NCI-H226 (cell line): Measurements from ENCODE around the gene BICRA.
"Not testable (repeated sequence)": the region's sequence is repeated elsewhere in the genome, so short reads cannot be mapped to it uniquely, and the experiment has no call there.

ENCODE experiments used
- DNase-seq: peaks from one replicate; pipeline ENCODE4 v3.0.0-alpha.2; 2015

BICRA gene

GRCh38 chr19:47608969-47609905, at the start of gene BICRA:
TSS of gene BICRA (plus strand) at chr19:47609134. CDS start at chr19:47673575, 64,441 bp downstream.
- DNase-seq: peak; percentile 66

GRCh38 chr19:47560999-47561398, 47.9 kb upstream of the BICRA start:
- no peak for DNase-seq

- DNase-seq: no peak
Observed at GRCh38 chr19:47561440-47562057, 47.4 kb upstream of the BICRA start.

GRCh38 chr19:47564081-47564480, 44.9 kb upstream of the BICRA start:
- DNase-seq: no peak

GRCh38 chr19:47569331-47569730, 39.6 kb upstream of the BICRA start:
- no peak for DNase-seq

GRCh38 chr19:47572635-47573034, 36.3 kb upstream of the BICRA start:
- DNase-seq: no peak

- DNase-seq: no peak
Observed at GRCh38 chr19:47573071-47574026, 35.6 kb upstream of the BICRA start, which contains the start of gene ZNF541. TSS of gene ZNF541 (minus strand) at chr19:47573148. CDS start at chr19:47555856, 17,292 bp downstream.

- DNase-seq: no peak
Observed at GRCh38 chr19:47580397-47580796, 28.5 kb upstream of the BICRA start.

- no peak for DNase-seq
Observed at GRCh38 chr19:47581605-47582319, 27.2 kb upstream of the BICRA start.

- peak; percentile 96 for DNase-seq
Observed at GRCh38 chr19:47582320-47582909, 26.5 kb upstream of the BICRA start.

GRCh38 chr19:47583161-47583560, 25.8 kb upstream of the BICRA start:
- not testable (repeated sequence) for DNase-seq

GRCh38 chr19:47587295-47587694, 21.6 kb upstream of the BICRA start:
- DNase-seq: peak; percentile 37

GRCh38 chr19:47589824-47590223, 19.1 kb upstream of the BICRA start:
- no peak for DNase-seq

GRCh38 chr19:47593860-47594259, 15.1 kb upstream of the BICRA start:
- DNase-seq: no peak

- DNase-seq: peak; percentile 48
Observed at GRCh38 chr19:47595944-47596343, 13.0 kb upstream of the BICRA start.

- DNase-seq: peak; percentile 93
Observed at GRCh38 chr19:47598407-47599349, 10.3 kb upstream of the BICRA start.

- not testable (repeated sequence) for DNase-seq
Observed at GRCh38 chr19:47599671-47600245, 9.2 kb upstream of the BICRA start.

- DNase-seq: peak; percentile 98
Observed at GRCh38 chr19:47600246-47601179, 8.4 kb upstream of the BICRA start.
